ENCODE data around the gene TRH. TPM values are rescaled to one million over a fixed set of nuclear protein-coding genes. Genes with fewer than 3 reads are reported as not detected.
"Not testable (repeated sequence)": the region's sequence is repeated elsewhere in the genome, so short reads cannot be mapped to it uniquely, and the experiment has no call there.

TRH gene
- total RNA-seq, 1 donor from 2014 or later: not detected

DNA sequence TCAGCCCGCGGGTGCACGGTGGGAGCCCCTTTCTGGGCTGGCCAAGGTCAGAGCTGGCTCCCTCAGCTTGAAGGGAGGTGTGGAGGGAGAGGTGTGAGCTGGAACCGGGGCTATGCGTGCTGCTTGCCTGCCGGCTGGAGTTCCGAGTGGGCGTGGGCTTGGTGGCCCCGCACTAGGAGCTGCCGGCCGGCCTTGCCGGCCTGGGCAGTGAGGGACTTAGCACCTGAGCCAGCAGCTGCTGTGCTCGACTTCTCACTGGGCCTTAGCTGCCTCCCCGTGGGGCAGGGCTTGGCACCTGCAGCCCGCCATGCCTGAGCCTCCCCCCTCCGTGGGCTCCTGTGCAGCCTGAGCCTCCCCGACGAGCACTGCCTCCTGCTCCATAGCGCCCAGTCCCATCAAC, 36.0 kb downstream of the TRH start:
- DNase-seq (ENCODE audit: low spot score): no peak

- not testable (repeated sequence) for DNase-seq (ENCODE audit: low spot score)
These were observed 37.6 kb downstream of the TRH start for GRCh38 chr3:130012108-130012507.

GRCh38 chr3:130013246-130013645, 38.7 kb downstream of the TRH start:
- DNase-seq (ENCODE audit: low spot score): not testable (repeated sequence)

DNA sequence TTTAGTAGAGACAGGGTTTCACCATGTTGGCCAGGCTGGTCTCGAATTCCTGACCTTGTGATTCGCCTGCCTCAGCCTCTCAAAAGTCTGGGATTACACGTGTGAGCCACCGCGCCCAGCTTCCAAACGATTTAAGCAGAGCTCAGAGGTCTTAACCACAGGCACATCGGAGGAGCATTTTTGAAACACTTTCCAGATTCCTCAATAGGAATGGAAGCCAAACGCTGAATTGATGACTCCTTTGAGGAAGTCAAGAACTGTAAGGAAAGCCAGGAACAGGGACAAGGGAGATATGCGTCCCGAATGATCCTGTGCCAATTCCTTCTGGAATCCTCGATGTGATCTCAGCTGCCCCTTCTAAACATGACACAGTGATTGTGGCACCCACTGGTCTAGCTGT, 40.0 kb downstream of the TRH start:
- DNase-seq (ENCODE audit: low spot score): no peak

GRCh38 chr3:130017661-130018060, 43.1 kb downstream of the TRH start:
- DNase-seq (ENCODE audit: low spot score): not testable (repeated sequence)

- peak; percentile 54 for DNase-seq (ENCODE audit: low spot score)
These were observed 51.8 kb downstream of the TRH start for GRCh38 chr3:130026146-130026829.

GRCh38 chr3:130027437-130027836, 52.9 kb downstream of the TRH start:
- DNase-seq (ENCODE audit: low spot score): not testable (repeated sequence)

Other genes with a start within 250 kb of the TRH start
- 68.0 TPM for gene TMCC1, start 81.0 kb upstream of the TRH start, total RNA-seq
- gene ALG1L2, start 107.1 kb downstream of the TRH start, total RNA-seq: 0.99 TPM